GM18508 (cell line): ENCODE measurements around the gene ACADL.

Experiments used
- ATAC-seq: cut with Tn5 transposase; IDR thresholded peaks from one replicate; pipeline ENCODE4 v1.9.1; 2021; ENCODE audit warnings: moderate number of reproducible peaks; ENCODE audit not compliant: insufficient read depth, unreplicated experiment

The ACADL gene

DNA sequence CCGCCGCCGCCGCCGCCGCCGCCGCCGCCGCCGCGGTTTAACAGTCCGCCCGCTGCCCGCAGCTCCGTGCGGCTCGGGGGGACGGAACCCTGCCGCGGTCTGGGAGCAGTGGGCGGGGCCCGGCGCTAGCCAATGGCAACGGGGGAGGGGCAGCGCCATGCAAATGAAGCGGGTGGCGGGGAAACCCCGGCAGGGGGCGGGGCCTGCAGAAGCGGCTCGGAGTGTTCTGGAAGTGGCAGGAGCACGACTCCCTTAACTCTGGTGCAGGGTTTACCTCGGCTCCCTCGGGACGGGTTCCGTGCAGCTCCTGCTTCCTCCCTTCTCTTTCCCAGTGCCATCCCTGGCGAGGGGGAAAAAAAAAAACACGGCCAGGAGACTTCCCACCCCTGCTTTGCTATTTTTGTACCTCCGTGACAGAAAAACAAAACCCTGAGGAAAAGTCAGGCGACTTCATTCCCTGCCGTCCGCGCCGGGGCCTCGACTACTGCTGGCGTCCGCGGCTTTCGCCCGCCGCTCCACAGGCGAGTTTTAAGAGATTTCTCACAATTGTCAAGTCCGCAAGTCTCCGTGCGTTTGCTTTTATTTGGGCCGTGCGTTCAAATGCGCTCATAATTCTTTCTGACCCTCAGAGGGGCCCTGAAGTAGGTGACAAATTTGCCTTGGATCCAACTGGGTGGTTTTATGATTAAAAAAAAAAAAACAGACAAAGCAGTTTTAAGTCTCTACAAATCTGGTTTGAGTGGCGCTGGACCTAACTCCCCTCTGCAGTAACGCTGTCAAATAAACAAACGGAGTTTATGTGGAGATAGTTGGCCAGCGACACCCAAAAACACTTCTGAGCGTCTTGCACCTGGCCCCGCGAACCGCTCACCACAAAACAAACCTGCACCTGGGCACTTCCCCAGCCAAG lies 53.7 kb downstream of the ACADL start, which contains the start of gene KANSL1L:
TSS of gene KANSL1L (minus strand) at position 101 of the 910 bp plus-strand sequence. CDS start 16,827 bp downstream, outside the sequence.
- ATAC-seq, result no peak

DNA sequence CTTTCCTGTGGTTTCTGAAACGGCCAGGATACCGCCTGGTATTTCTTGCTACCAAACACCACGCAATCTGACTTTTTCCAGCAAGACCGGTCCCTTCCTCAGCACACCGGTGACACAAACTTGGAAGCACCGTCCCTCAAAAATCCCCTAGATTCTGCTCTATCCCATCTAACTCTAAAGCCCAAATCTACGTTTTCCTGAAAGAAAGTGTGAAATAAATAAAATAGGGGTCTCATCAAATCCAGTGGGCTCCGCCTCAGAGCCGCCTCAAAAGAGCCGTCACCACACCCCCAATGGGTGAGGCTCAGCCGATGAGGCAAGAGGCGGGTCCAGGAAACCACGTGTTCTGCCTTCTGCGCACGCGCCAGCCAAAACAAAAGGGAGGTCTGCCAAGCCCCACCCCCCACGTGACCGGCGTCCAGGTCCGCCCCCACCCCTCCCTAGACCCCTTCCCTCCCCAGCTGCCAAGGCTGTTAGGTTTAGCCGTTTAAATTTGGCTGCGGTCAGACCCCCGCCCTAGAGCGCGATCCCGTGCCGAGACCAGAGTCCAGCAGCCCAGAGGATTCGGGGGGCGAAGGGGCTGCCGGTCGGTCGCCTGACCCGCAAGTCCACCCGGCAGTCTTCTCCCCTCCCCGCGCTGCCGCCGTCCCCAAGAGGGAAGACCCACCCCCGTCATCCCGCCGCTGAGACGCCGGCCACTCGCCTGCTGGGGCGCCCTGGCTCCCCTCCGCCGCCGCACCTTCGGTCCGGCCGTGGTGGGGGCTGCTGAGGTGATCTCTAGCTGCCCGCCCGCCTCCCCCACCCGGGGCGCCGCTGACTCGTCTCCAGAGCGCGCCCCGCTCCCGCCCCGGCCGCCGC lies 54.6 kb downstream of the ACADL start:
- ATAC-seq, result peak; percentile 54

DNA sequence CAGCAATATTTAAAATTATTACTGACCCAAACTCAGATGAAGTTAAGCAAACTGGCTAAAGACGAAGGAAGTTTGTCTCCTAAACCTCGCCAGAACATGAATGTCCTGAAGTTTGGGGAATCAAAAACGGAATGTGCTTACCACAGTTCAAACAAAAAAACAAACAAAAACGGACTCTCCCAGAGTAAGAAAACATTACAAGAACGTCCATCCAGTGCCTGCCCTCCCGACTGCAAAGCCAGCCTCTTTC lies 55.1 kb downstream of the ACADL start:
- no peak for ATAC-seq

DNA sequence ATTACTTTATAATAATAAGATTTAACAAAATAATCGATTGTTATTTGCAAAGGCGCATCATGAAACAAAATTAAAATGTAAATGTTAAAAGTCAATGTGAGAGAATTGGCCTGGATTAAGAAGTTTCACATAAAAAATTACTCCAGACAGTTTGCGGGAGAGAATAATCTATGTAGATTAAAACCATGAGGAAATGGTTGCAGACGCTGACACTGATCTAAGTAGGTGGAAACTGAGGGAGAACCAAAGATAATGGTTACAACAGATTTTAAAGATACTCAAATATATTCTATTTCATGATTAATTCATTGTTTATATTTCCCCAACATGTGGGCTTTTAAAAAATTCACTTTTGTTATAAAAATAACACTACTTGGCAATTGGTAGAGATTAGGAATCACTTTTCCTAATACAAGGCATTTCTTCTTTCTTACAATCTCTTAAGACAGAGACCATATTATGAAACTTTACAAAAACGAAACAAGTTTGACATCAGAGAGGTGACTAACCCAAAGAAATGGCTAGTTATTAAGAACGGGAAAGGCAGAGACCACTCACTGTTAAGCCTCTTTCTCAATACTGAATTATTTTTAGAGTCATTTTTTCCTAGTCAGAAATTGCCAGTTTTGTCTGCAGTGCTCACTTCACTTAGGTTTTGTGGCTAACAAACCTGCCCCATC lies 55.6 kb downstream of the ACADL start:
- ATAC-seq, result peak; percentile 44

DNA sequence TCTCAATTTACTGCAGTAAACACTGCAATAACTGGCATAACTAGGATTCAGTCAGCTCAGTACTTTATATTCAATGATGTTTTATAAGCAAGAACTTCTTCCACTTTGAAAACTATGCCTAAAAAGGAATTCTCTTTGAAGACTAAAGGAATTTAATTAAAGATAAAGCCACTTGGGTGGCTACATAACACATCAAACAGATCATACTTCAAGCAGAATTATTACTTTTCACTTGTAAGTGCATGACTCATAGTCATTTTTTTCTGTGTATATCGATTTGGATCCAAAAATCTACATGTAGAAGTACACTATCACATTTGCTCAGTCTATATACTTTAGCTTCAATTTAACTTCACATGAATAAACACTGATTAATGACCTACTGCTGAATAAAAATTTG lies 58.0 kb downstream of the ACADL start:
- no peak for ATAC-seq

DNA sequence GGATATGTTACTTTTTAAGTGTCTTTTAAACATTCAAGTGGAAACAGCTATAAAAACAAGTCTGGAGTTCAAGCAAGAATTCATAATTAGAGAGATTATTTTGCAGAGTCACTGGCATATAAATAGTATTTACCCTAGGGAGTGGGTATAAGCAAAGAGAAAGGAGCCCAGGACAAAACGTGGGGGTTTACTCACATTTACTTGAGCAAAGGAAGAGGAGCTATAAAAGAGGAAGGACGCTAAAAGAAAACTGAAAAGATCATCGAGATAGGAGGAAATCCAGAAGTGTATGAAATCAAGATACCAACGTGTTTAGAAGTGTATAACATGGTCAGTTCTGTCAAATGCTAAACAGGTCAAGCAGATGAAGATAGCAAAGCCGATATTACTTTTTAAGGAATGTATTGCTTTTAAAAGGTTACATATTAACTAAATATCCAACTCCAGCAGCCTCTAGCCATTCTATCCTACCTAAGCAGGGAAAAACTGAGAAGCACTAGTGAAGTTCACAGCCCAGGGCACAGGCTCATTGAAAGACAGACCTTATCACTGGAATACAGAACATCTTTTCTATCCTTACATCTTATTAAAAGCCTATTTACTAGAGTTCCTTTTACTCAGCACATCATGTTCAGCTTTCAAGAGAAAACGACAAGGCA lies 62.7 kb downstream of the ACADL start:
- no peak for ATAC-seq

DNA sequence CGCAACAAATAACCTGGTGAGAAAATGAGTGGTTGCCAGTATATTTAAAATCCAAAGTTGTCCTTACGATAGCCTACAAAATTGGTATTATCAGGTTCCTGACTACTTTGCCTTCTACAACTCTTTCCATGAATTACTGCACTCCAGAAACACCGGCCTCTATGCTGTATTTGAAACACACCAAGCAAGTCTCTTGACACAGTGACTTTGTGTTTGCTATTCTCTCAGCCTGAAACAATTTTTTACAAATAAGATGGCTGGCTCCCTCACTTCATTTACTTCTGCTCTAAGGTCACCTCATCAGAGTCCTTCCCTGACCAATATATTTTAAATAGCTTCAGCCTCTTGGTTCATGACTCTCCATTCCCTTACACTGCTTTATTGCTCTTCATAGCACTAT lies 66.2 kb downstream of the ACADL start:
- no peak for ATAC-seq

DNA sequence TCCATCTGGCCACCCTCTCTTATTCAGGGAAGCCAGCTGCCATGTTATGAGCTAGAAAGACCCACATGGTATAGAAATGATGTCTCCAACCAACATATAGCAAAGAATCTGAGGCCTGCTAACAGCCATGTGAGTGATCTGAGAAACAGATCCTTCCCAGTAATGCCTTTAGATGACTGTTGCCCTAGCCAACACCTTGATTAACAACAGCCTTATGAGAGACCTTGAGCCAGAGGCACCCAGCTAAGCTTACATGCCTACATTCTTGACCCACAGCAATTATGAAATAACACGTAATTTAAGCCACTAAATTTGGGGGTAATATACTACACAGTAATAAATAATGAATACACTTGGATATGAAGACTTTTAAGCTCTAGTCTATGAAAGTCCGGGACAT lies 67.0 kb downstream of the ACADL start:
- ATAC-seq, result no peak

DNA sequence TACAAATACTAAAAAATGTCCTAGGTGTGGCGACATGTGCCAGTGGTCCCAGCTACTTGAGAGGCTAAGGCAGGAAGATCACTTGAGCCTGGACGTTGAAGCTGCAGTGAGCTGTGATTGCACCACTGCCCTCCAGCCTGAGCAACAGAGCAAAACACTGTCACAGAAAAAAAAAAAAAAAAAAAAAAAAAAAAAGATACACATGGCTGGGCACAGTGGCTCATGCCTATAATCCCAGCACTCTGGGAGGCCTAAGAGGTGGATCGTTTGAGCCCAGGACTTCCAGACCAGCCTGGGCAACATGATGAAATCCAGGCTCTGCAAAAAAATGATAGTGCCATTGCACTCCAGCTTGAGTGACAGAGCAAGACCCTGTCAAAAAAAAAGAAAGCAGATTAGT lies 67.7 kb downstream of the ACADL start:
- no peak for ATAC-seq

DNA sequence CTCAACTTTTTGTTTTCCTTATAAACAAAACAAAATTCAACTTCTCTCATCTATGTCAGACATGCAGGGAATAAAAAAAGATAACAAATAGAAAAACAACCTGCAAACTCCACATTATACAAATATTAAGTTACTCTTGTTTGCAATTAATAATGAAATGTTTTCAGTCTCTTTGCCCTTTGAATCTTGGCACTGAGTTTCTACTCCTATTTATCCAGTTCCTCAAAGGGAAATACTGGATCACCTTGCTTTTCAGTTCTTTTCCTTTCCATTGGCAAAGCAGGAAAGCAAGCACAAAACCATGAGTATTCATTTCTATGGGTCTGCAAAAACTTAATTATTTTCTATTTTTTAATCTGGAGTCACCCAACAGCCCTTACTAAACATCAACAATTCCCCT lies 77.6 kb downstream of the ACADL start:
- ATAC-seq, result no peak
